GM21576 (cell line): ENCODE data around the gene CC2D1A.

Experiments used
- ATAC-seq: cut with Tn5 transposase; IDR thresholded peaks from one replicate; pipeline ENCODE4 v1.9.1; 2021; ENCODE audit warnings: mild to moderate bottlenecking, moderate library complexity; ENCODE audit not compliant: unreplicated experiment

The CC2D1A gene

GRCh38 chr19:13978351-13979243 is 72.6 kb downstream of the CC2D1A start:
- no peak for ATAC-seq

- no peak for ATAC-seq
These were observed 73.2 kb downstream of the CC2D1A start for GRCh38 chr19:13979244-13979615.

GRCh38 chr19:13979686-13980085 is 73.7 kb downstream of the CC2D1A start:
- no peak for ATAC-seq

GRCh38 chr19:13980340-13980739 is 74.3 kb downstream of the CC2D1A start:
- ATAC-seq, result no peak
